ENCODE data around the gene TSPAN5. TPM values are rescaled to one million over a fixed set of nuclear protein-coding genes. Genes with fewer than 3 reads are reported as not detected.
A peak's percentile ranks its signal among the peaks of the same experiment; 100 is the strongest.

The TSPAN5 gene
- polyA plus RNA-seq, 12 donors: 12.2 to 27.4 (median 17.4) TPM; not detected in 1

- DNase-seq: no peak
Observed at GRCh38 chr4:98648602-98649001, 9.8 kb downstream of the TSPAN5 start.

- DNase-seq: no peak
Observed at GRCh38 chr4:98646422-98646821, 12.0 kb downstream of the TSPAN5 start.

- no peak for DNase-seq
Observed at GRCh38 chr4:98645527-98645926, 12.9 kb downstream of the TSPAN5 start.

GRCh38 chr4:98643755-98644154 is 14.7 kb downstream of the TSPAN5 start:
- no peak for DNase-seq

GRCh38 chr4:98642991-98643426 is 15.4 kb downstream of the TSPAN5 start:
- no peak for DNase-seq

GRCh38 chr4:98641906-98642668 is 16.3 kb downstream of the TSPAN5 start:
- no peak for DNase-seq

- no peak for DNase-seq
Observed at GRCh38 chr4:98641376-98641775, 17.0 kb downstream of the TSPAN5 start.

- DNase-seq: no peak
Observed at GRCh38 chr4:98639523-98639922, 18.9 kb downstream of the TSPAN5 start.

- DNase-seq: no peak
Observed at GRCh38 chr4:98639108-98639507, 19.3 kb downstream of the TSPAN5 start.

- DNase-seq: no peak
Observed at GRCh38 chr4:98638661-98639060, 19.8 kb downstream of the TSPAN5 start.

GRCh38 chr4:98634061-98634460 is 24.4 kb downstream of the TSPAN5 start:
- no peak for DNase-seq

GRCh38 chr4:98633159-98633558 is 25.3 kb downstream of the TSPAN5 start:
- no peak for DNase-seq

GRCh38 chr4:98632258-98632657 is 26.2 kb downstream of the TSPAN5 start:
- DNase-seq: no peak

- no peak for DNase-seq
Observed at GRCh38 chr4:98631506-98631905, 26.9 kb downstream of the TSPAN5 start.

- DNase-seq: no peak
Observed at GRCh38 chr4:98630737-98631454, 27.5 kb downstream of the TSPAN5 start.

- peak; percentile 51 for DNase-seq
Observed at GRCh38 chr4:98627531-98628257, 30.7 kb downstream of the TSPAN5 start.

GRCh38 chr4:98626350-98626749 is 32.1 kb downstream of the TSPAN5 start:
- no peak for DNase-seq

- DNase-seq: no peak
Observed at GRCh38 chr4:98625920-98626319, 32.5 kb downstream of the TSPAN5 start.

- DNase-seq: no peak
Observed at GRCh38 chr4:98625399-98625798, 33.0 kb downstream of the TSPAN5 start.

- DNase-seq: no peak
Observed at GRCh38 chr4:98624642-98625041, 33.8 kb downstream of the TSPAN5 start.

- no peak for DNase-seq
Observed at GRCh38 chr4:98624144-98624543, 34.3 kb downstream of the TSPAN5 start.

GRCh38 chr4:98623126-98623802 is 35.1 kb downstream of the TSPAN5 start:
- DNase-seq: no peak

All from muscle of arm (tissue), 12 donors.